ENCODE measurements around the gene SASH1. TPM values are rescaled to one million over a fixed set of nuclear protein-coding genes. Genes with fewer than 3 reads are reported as not detected.
A peak's percentile ranks its signal among the peaks of the same experiment; 100 is the strongest.

The SASH1 gene
- total RNA-seq, 1 donor from 2014 or later: 112 TPM

- peak; percentile 74 for DNase-seq
These were observed 158.5 kb downstream of the SASH1 start for GRCh38 chr6:148501178-148501590.

DNA sequence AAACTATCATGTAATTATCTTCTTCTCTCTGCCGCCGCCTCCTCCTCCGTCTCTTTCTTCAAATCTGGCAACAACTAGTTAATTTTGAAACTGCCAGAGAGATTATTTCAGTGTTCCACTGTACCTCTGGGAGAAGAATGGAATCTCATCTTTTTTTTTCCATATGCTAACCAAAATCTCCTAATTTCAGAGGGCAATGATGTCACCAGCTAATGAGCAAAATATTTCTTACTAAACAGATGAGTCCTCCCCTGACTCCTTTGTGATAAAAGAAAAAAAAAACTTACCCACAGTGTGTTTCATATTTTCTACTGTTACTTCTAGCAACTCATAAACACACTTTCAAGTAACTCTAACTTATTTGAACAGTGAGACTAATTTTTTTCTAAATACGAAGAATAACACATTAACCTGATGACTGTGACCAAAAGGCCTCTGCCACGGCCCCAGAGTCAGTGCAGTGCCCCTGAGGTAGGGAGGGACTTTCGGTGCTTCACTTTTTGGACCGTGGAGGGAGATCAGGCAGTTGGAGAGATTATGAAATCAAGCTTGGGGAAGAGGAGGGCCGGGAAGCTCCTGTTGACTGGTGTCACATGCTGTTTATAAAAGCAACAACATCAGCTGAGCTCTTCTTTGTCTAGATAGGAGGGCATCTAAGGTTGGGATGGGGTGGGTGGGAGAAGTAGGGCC, 159.6 kb downstream of the SASH1 start:
- no peak for DNase-seq

- no peak for DNase-seq
These were observed 160.1 kb downstream of the SASH1 start for GRCh38 chr6:148502773-148503135.

DNA sequence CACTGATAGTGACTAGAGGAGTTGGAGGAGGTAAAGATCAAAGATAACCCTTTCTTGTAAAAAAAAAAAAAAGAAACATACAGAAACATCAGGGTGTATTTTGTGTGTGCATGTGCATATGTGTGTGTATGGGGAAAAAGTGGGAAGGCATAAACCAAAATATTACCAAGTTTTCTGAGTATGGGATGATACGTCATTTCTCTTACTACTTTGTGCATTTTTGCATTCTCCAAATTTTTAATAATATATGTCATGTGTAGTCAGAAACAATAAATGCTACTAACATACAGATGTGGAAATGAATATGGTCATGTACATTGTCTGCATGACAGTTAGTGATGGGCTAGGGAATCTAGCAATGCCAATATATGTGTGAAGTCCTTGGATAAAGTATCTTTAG, 161.1 kb downstream of the SASH1 start:
- DNase-seq: no peak

DNA sequence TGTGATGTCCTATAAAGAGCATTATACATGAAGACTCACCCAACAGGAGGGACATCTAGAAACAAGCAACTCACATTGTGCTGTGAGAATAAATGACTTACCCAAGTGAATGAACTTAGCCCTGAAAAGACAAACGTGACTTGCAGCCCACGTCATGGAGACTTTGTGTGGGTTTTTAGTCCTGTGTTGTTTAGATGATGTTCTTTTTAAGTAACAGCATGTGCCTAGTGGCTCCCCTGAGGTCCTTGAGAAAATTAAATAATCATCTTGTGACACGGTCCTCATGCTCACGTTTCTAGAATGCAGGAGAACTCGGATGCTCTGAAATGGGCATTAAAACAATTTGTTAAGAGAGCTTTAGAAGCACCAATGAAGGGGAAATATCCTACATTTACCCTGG, 165.1 kb downstream of the SASH1 start:
- DNase-seq: no peak

DNA sequence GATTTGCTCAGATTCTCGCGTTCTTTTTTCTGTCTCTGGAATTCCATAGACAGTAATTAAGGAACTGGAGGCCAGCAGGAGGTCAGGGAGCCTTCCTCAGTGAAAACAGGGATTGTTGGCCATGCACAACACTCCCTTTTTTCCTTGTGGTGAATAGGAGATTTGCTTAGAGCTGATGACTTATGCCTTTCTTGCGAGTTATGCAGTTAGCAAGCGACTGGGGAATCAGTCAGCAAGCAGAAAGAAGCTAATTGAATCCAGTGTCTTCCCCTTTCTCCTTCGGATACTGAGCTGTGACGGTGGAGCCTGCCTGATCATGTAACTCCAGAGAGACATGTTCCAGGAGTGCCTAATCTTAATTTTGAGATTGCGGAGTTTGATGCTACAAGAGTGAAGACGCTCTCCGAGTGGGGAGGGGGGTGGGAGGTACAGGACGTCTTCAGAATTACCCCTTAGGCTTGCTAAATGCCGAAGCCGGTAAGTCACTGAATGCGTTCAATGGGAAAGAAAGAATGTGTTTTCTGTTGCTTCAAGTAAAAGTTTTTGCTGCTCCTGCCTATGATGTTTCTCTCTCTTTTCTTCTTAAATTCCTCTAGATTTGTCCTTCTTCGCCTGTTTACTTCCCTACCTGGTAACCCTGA, 165.9 kb downstream of the SASH1 start:
- peak; percentile 58 for DNase-seq

DNA sequence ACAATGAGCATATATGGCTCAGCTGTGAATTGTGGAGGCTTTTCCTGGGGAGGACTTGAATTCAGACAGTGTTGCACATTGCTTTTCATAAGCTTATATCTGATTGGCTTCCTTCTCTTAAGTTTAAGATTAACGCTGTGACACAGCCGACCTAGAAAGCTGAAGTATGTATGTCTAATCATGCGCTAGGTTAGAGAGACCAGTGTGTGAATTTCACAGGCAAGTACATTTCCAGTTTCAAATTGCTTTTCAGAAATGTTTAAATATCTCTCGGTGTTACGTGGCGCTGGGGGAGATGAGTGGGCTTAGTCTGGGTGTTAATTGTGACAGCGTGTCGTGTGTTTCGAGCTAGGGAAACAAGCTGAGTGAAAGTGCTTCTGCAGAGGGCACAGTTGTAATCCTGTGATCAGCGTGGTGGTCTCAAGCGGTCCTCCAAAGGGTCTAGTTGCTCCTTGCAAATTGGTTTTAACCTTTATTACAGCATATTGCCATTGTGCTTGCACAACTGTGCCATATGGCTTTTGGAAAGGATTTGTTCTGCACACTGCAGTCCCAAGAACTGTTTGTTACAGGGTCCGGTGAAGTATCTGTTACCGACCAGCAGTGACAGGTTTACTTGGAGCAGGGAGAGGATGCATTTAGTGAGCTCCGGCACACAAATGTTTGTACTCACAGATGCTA, 166.6 kb downstream of the SASH1 start:
- no peak for DNase-seq

GRCh38 chr6:148509800-148510581, 167.4 kb downstream of the SASH1 start:
- DNase-seq: peak; percentile 80

DNA sequence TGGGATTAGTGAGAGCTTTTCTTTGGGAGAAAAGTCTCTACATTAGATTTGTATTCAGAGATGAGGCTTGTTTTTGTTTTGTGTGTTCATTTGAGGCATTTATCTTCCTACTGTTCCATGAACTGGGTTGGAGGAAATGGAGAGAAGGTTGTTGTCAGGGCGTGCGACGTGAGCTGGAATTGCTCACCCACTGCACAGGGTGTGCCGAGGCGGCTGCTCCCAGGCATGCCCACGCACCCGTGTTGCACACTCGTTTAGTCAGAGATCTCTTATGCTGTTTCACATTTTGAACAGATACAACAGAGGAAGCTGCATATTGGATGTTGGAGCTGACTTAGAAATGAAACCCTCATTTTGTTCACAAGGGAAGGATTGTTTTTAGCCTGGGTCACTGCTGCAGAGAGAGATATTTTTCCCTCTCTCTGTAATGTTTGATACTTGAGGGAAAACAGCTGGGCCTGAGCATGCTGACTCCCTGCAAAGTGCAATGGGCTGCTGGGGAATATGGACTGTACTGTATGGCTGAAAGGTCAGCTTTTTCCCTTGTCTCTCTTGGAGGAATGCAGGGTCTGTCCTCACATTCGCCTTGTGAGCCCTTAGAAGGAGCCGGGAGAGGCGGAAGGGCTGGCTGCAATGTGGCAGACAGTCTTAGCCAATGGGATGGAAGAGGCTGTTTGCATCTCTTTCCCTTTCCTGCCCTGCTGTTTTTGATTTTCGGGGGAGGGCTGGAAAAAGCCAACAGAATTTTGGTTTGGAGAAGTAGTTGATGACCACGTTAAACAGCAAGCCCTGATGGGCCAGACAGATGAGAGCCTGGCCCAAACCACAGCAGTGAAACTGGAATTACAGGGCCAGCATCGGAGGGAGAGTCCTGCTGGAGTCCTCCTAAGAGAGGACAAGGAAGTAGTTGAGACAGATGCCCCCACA, 170.8 kb downstream of the SASH1 start:
- DNase-seq: no peak

DNA sequence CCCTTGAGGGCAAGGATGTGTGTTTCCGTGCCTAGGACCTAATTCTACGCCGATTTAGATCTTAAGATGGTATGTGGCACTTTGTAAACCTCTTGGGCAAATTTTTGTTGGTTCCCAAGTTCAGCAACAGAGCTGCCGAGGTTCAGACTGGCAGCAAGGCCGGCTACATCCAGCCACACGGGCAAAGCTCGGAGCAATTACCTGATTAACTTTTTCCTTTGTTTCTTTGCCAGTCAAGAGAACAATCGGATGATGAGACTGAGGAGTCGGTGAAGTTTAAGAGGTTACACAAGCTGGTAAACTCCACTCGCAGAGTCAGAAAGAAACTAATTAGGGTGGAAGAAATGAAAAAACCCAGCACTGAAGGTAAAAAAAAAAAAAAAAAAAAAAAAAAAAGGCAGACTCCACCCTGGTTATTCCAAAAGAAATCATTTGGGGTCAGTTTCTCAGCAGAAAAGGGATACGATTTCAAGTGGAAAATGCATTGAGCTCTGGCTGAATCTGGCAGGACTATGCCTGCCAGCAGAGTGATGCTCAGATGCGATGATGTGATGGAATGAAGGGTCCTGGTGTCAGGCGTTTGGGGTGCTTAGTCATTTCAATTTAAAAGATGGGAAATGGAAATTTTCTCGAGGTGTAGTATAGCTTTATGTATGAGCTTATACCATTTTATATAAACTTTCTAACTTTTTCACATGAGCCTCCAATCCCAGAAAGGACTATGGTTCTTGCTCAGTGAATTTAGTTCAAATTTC, 171.6 kb downstream of the SASH1 start:
- DNase-seq: no peak

DNA sequence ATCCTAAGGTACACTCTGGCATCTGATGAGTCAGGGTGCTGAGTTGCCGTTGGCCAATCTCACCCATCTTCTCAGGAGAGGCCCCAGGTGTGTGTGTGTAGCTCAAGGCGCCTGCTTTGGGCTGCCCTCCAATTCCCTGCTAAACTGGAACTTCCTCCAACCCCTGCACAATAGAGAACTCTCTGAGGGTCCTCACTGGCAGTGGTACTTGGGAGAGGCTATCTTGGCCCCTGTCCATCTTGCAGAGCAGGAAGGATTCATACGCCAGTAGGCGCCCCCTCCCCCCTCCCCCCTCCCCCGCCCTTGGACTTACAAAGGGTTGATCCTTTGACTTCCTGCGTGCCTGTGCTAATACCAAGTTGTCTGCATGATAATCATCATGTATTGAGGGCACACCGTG, 173.6 kb downstream of the SASH1 start:
- no peak for DNase-seq

GRCh38 chr6:148516617-148517016, 174.0 kb downstream of the SASH1 start:
- DNase-seq: no peak

GRCh38 chr6:148517470-148517869, 174.8 kb downstream of the SASH1 start:
- no peak for DNase-seq

DNA sequence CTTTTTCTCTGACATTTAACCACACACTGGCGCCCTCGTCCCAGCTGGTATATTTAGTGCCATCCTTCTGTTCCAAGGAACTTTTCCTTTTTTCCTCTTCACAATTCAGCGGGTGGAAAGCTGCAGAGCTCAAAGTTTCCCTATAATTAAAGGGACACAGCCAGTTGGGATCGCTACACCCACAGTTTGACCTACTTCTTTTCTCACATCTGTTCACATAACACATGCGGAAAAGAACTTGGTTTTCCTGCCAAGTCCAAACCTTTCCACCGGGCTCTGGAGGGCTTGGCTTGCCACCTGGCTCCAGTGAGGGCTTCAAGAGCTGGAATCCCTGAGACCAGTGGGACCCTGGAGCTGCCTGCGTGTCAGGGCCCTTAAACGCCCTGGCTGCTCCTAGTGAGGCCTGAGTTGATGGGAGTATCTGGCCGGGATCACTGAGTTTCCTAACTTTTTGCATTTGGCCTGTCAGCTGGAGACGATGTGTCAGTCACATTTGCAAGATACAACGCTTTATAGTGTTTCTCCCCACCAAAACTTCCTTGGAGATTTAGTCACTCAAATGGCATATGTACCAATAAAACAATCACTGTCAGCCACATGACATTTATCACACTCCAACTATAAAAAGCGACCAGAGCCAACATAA, 176.0 kb downstream of the SASH1 start:
- no peak for DNase-seq

DNA sequence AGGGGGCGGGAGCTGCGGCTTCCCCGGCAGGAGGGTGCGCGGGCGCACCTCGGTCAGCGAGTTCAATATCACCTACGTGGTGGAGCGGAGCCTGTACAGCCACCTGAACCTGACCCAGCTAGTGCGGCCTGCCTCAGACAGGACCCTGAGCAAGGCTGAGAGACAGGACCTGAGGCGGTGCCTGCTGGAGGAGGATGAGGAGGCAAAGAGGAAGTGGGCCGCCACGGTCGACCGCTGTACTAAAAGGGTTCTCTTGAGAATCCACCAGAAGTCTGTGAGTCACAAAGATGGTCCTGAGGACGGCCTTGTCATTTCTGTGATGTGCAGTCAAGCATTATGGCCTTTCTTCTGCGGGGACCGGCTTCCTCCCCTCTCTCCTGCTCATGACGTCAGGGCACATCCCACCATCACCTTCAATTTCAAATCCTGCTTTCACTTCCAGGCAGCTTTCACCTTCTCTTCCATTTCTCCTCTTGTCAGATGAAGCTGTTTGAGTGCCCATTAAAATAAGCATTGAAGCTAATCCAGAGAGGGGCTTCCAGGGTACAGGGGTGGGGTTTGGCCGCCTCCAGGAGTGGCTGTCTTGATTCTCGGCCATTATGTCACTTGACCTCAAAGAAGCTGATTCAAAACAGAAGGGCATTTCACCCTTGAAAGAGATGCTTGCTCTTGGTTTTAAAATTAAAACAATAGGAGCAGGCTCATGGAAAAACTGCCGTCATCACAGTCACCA, 177.6 kb downstream of the SASH1 start:
- no peak for DNase-seq

- DNase-seq: peak; percentile 29
These were observed 178.5 kb downstream of the SASH1 start for GRCh38 chr6:148521158-148521557.

- peak; percentile 42 for DNase-seq
These were observed 178.9 kb downstream of the SASH1 start for GRCh38 chr6:148521586-148521985.

DNA sequence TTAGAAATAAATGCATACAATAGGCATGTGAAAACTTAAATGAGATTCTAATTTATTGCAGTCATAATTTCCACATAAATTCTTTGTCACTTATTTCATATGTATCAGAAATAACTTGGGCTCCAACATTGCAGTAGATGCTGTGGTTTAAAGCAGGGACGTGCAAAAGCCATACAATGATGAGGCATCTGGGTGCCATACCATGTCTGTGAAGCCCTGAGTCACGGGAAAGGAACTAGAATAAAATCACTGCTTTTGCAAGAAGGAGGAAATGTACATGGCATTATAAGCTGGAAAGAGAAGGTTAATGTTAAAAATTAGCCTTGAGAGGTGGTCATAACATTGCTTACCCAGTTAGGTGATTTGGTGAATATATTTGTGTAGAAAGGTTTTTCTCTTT, 180.4 kb downstream of the SASH1 start:
- peak; percentile 43 for DNase-seq

DNA sequence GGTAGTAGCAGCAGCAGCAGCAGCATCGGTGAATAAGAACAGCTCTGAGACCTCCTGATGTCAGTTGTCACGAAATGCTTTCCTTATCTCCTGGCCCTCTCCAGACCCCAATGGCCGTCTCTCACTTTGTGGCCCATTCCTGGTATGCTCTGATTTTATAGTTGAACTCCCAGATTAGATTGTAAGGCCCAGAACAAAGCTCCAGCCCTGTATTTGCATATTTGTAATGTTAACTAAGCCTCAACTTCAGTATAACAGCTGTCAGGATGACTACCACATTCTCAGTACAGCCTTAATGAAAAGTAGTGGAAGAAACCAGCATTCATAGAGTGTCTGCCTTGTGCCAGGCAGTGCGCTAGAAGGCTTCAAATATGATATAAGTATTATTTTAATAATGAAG, 180.9 kb downstream of the SASH1 start:
- DNase-seq: no peak

DNA sequence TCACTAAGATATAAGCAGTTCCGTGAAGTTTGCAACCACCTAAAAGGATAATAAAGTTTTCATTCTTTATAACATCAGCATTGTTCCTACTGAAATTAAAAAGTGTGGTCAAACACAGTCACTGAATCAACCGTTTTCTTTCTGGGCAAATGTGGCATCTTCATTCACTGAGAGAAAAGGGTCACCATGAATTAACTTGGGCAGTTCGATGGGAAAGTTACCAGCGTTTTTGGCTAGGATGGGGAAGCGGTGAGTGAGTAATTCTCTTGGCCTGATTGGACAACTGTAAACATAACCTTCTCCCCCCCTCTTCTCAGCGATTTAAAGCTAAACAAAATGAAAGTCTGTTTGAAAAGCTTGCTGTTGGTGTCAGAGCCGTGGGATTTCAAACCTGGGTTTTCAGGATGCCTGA, 181.8 kb downstream of the SASH1 start:
- DNase-seq: peak; percentile 68

Data from dermis blood vessel endothelial cell (primary cell).